HepG2 (cell line): ENCODE data around the gene NOTO. TPM values are rescaled to one million over a fixed set of nuclear protein-coding genes. Genes with fewer than 3 reads are reported as not detected.

Source experiments
- ELF3 ChIP-seq: IDR thresholded peaks from 2 replicates; pipeline ENCODE4 v1.6.1; 2016; ENCODE audit warnings: missing genetic modification reagents, missing compliant biosample characterization
- HMG20A ChIP-seq: IDR thresholded peaks from 2 replicates; pipeline ENCODE4 v1.6.1; 2016; ENCODE audit warnings: borderline replicate concordance
- MIER3 ChIP-seq: IDR thresholded peaks from 2 replicates; pipeline ENCODE4 v1.6.1; 2016; ENCODE audit warnings: missing compliant biosample characterization, borderline replicate concordance
- PCBP1 ChIP-seq: fragments of 200-400 bp; formaldehyde crosslinking; IDR thresholded peaks from 2 replicates; pipeline ENCODE4 v1.6.1; 2017; ENCODE audit warnings: mild to moderate bottlenecking, low read depth, low read length, borderline replicate concordance
- PLRG1 ChIP-seq: fragments of 450-650 bp; conservative IDR thresholded peaks from 2 replicates; pipeline ENCODE4 v1.6.1; 2016
- REL ChIP-seq: sonication (generic); formaldehyde crosslinking; conservative IDR thresholded peaks from 2 replicates; pipeline ENCODE4 v1.8.0; 2022; ENCODE audit warnings: mild to moderate bottlenecking, missing genetic modification reagents, moderate library complexity
- RFX3 ChIP-seq: IDR thresholded peaks from 2 replicates; pipeline ENCODE4 v1.6.1; 2016; ENCODE audit warnings: missing biosample characterization, missing genetic modification reagents
- U2AF2 ChIP-seq: fragments of 200-400 bp; formaldehyde crosslinking; IDR thresholded peaks from 2 replicates; pipeline ENCODE4 v1.6.1; 2017; ENCODE audit warnings: low read depth, mild to moderate bottlenecking, low read length
- ZNF224 ChIP-seq: sonication (generic); formaldehyde crosslinking; IDR thresholded peaks from 2 replicates; pipeline ENCODE4 v1.5.0; 2020; ENCODE audit warnings: mild to moderate bottlenecking, missing genetic modification reagents
- ZNF546 ChIP-seq: sonication (generic); formaldehyde crosslinking; conservative IDR thresholded peaks from 2 replicates; pipeline ENCODE4 v1.8.1; 2023; ENCODE audit warnings: mild to moderate bottlenecking, missing genetic modification reagents
- ZNF557 ChIP-seq: sonication (generic); formaldehyde crosslinking; IDR thresholded peaks from 2 replicates; pipeline ENCODE4 v1.4.0; 2020; ENCODE audit warnings: missing genetic modification reagents
- ZNF563 ChIP-seq: sonication (generic); formaldehyde crosslinking; IDR thresholded peaks from 2 replicates; pipeline ENCODE4 v1.8.0; 2022; ENCODE audit warnings: mild to moderate bottlenecking, moderate library complexity, missing genetic modification reagents
- ZNF614 ChIP-seq: IDR thresholded peaks from 2 replicates; pipeline ENCODE4 v1.6.1; 2018; ENCODE audit warnings: missing biosample characterization, missing genetic modification reagents, inconsistent platforms, borderline replicate concordance
- ZNF672 ChIP-seq: sonication (generic); formaldehyde crosslinking; IDR thresholded peaks from 2 replicates; pipeline ENCODE4 v1.8.1; 2022; ENCODE audit warnings: missing genetic modification reagents
- polyA plus RNA-seq, 8 experiments: library from polyadenylated mRNA; depleted of rRNA in 3 of 8; stranded (reverse) in 7 of 8; unstranded in 1 of 8; fragments of >200 nt; fragmentation: Illumina TruSeq in 4 of 8; extraction: Trizol in 4 of 8; gene quantifications; 2 replicates each; pipeline versions ENCODE4 v1.2.1 to v1.2.3, GENCODE V29; 2011 to 2016; ENCODE audit warnings: low read depth in 4 of 8, missing spikeins in 1 of 8, mixed read lengths in 1 of 8; ENCODE audit not compliant: insufficient read depth in 1 of 8
- total RNA-seq, 5 experiments: library from RNA; depleted of rRNA; stranded (reverse); fragments of >200 nt; fragmentation: Illumina TruSeq; extraction: Trizol; gene quantifications; 2 replicates each; pipeline ENCODE4 v1.2.3, GENCODE V29; 2016; ENCODE audit warnings: low read depth in 1 of 5
- TF ChIP-seq, protein P1 (sequence below), 2 experiments: sonication (generic) in 1 of 2; formaldehyde crosslinking in 1 of 2; IDR thresholded peaks; 2 replicates each; pipeline versions ENCODE4 v1.6.1 to v1.9.0; 2014 to 2022; ENCODE audit warnings: antibody characterized with exemption in 1 of 2, borderline replicate concordance in 1 of 2, inconsistent platforms in 1 of 2, low read depth in 1 of 2, missing genetic modification reagents in 1 of 2
- TF ChIP-seq, protein P2 (sequence below): IDR thresholded peaks from 2 replicates; pipeline ENCODE4 v1.6.1; 2018; ENCODE audit warnings: missing genetic modification reagents, mild to moderate bottlenecking, missing compliant biosample characterization
- TF ChIP-seq, protein P3 (sequence below): sonication (generic); formaldehyde crosslinking; IDR thresholded peaks from 2 replicates; pipeline ENCODE4 v1.4.0; 2020; ENCODE audit warnings: missing genetic modification reagents, low read depth, mild to moderate bottlenecking, borderline replicate concordance

NOTO gene
- total and polyA plus RNA-seq, 2 of the 13 experiments (the other 11 are each of a cell fraction or from before 2014, with no cell fraction given), result not detected

DNA sequence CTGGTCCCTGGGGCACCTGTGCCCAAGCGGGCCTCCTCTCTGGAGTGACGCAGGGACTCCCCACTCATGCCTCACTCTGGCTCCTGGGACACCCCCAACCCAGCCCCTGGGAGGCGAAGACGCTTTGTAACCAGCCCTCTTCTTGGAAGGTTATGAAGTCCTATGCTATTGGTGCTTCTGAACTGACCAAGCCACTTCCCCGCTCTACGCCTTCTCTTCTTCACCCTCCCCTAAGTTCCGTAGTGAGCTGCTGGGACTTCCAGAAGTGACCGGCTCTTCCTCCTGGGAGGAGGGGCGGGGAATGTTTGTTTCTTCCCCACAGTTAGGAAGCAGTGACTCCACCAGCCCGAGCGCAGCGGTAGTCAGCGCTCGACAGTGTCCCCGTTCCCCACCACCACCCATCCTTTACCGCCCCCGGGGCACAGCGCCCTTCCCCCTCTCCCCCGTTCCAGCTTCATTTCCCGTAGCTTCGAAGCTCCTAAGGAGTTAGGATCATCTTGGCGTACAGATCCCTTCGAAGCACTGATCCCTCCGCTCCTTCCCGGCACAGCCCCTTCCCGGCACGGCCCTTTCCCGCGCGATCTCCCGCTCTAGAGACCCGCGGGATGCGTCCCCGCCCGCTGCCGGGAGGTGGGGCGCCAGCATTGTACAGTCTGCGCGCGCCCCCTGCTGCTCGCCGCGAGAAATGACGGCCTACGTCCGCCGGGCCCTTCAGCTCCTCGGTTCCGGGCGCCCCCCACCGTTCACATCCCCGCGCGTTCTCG lies 25.3 kb upstream of the NOTO start (continued):
- TF ChIP-seq, protein P1, sequence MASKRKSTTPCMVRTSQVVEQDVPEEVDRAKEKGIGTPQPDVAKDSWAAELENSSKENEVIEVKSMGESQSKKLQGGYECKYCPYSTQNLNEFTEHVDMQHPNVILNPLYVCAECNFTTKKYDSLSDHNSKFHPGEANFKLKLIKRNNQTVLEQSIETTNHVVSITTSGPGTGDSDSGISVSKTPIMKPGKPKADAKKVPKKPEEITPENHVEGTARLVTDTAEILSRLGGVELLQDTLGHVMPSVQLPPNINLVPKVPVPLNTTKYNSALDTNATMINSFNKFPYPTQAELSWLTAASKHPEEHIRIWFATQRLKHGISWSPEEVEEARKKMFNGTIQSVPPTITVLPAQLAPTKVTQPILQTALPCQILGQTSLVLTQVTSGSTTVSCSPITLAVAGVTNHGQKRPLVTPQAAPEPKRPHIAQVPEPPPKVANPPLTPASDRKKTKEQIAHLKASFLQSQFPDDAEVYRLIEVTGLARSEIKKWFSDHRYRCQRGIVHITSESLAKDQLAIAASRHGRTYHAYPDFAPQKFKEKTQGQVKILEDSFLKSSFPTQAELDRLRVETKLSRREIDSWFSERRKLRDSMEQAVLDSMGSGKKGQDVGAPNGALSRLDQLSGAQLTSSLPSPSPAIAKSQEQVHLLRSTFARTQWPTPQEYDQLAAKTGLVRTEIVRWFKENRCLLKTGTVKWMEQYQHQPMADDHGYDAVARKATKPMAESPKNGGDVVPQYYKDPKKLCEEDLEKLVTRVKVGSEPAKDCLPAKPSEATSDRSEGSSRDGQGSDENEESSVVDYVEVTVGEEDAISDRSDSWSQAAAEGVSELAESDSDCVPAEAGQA (IDR thresholded peaks at IDR 0.05; ENCODE audit: low read depth), result no peak; the same call in 1 of the 2 replicates
- TF ChIP-seq, protein P1 (CRISPR knock-in tag; IDR thresholded peaks at IDR 0.05; ENCODE audit: borderline replicate concordance), result no peak
- TF ChIP-seq, protein P2, sequence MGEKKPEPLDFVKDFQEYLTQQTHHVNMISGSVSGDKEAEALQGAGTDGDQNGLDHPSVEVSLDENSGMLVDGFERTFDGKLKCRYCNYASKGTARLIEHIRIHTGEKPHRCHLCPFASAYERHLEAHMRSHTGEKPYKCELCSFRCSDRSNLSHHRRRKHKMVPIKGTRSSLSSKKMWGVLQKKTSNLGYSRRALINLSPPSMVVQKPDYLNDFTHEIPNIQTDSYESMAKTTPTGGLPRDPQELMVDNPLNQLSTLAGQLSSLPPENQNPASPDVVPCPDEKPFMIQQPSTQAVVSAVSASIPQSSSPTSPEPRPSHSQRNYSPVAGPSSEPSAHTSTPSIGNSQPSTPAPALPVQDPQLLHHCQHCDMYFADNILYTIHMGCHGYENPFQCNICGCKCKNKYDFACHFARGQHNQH, result peak; percentile 53; the same call in 1 of the 2 replicates
- TF ChIP-seq ZNF563 (CRISPR knock-in tag) (0 out of 2 replicates have a peak, but pooled peaks have one; percentile 47), U2AF2 (no peak), RFX3 (CRISPR knock-in tag) (no peak), ZNF546 (CRISPR knock-in tag) (0 out of 2 replicates have a peak, but pooled peaks have one; percentile 42), REL (CRISPR knock-in tag) (0 out of 2 replicates have a peak, but pooled peaks have one; percentile 6), HMG20A (CRISPR knock-in tag) (no peak), PLRG1 (no peak), ZNF614 (CRISPR knock-in tag) (peak; percentile 67; the same call in 1 of the 2 replicates), ELF3 (CRISPR knock-in tag) (peak; percentile 82), PCBP1 (peak; percentile 72; the same call in 1 of the 2 replicates), MIER3 (peak; percentile 76; the same call in 1 of the 2 replicates), ZNF557 (CRISPR knock-in tag) (no peak), ZNF224 (CRISPR knock-in tag) (0 out of 2 replicates have a peak, but pooled peaks have one; percentile 42), ZNF672 (CRISPR knock-in tag) (no peak)
- TF ChIP-seq, protein P3, sequence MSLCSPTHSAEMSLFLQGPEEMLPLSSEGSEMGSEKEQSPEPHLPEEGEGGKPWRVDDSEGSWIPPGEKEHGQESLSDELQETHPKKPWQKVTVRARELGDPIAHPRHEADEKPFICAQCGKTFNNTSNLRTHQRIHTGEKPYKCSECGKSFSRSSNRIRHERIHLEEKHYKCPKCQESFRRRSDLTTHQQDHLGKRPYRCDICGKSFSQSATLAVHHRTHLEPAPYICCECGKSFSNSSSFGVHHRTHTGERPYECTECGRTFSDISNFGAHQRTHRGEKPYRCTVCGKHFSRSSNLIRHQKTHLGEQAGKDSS (CRISPR knock-in tag), result peak; percentile 76; the same call in 1 of the 2 replicates
